ENCODE measurements around the gene PTPRU. TPM values are rescaled to one million over a fixed set of nuclear protein-coding genes. Genes with fewer than 3 reads are reported as not detected.

Gene PTPRU
- total RNA-seq, 1 experiment from 2014 or later, result 40.7 TPM

- H4K20me1 ChIP-seq (ENCODE audit: insufficient read depth), result no peaks in the 10 kb centered on the region
- no peak overlapping the region for H3K4me2 ChIP-seq (ENCODE audit: low read length)
These were observed 13.7 kb downstream of the PTPRU start for GRCh38 chr1:29249951-29250581.

GRCh38 chr1:29251164-29252124 lies 15.1 kb downstream of the PTPRU start:
- Histone ChIP-seq H3K27me3 (ENCODE audit: insufficient read depth, low read length) (no peaks in the 10 kb centered on the region), H3K9me2 (ENCODE audit: insufficient read depth) (no peaks in the 10 kb centered on the region), H4K20me1 (ENCODE audit: insufficient read depth) (no peaks in the 10 kb centered on the region), H2AFZ (ENCODE audit: low read depth, low read length, poor library complexity, severe bottlenecking) (no peak overlapping the region), H3K79me2 (ENCODE audit: insufficient read depth, low read length) (peaks cover 3% of the 10 kb centered on the region; the same call in 1 of the 2 replicates), H3K9me3 (ENCODE audit: control insufficient read depth in 1 of 2, insufficient read depth in 1 of 2, low read depth in 1 of 2, low read length in 2 of 2) (no peaks in the 10 kb centered on the region), H3K9ac (ENCODE audit: low read length) (no peak overlapping the region), H3K36me3 (ENCODE audit: control insufficient read depth in 1 of 2, insufficient read depth in 2 of 2, low read length in 2 of 2) (no peaks in the 10 kb centered on the region), H3K27ac (ENCODE audit: low read depth, low read length) (no peak overlapping the region), H3K4me1 (ENCODE audit: control insufficient read depth in 1 of 2, insufficient read depth in 2 of 2, low read length in 2 of 2) (peaks cover 8 to 9% of the 10 kb centered on the region in 2 experiments), H3K4me2 (ENCODE audit: low read length) (no peak overlapping the region), H3K4me3 (replicated peaks in 1 of 2; ENCODE audit: low read depth in 1 of 2, low read length in 2 of 2) (no peak overlapping the region)
- intact Hi-C loops (cut with micrococcal nuclease), result no loop called here
- ChIA-PET CTCF (no interaction called here), POLR2A (no interaction called here), RAD21 (ENCODE audit: low non-redundant PET in 1 of 2, low total read pairs in 2 of 2, uncharacterized antibody in 2 of 2, unreplicated experiment in 2 of 2) (no interaction called here)
- BruUV-seq (replicated peaks), result no TSS peak
- DNase-seq (ENCODE audit: low read depth, low spot score) (no peak), ATAC-seq (no peak)
- TF ChIP-seq EGR1 (IDR thresholded peaks at IDR 0.05; ENCODE audit: low read depth) (no peak), POLR2AphosphoS5 (IDR thresholded peaks at IDR 0.05; ENCODE audit: low read depth, low read length) (no peak), ZFX (IDR thresholded peaks at IDR 0.05) (no peak), SRF (IDR thresholded peaks at IDR 0.05; ENCODE audit: low read depth) (no peak), ELF1 (IDR thresholded peaks at IDR 0.05; ENCODE audit: borderline replicate concordance, low read depth) (no peak), RAD21 (IDR thresholded peaks at IDR 0.05; ENCODE audit: low read depth) (no peak), ZNF274 (IDR thresholded peaks at IDR 0.05; ENCODE audit: low read depth, low read length) (no peak), EZH2 (IDR thresholded peaks at IDR 0.05) (no peak), SIN3A (IDR thresholded peaks at IDR 0.05; ENCODE audit: low read depth) (no peak), SP1 (IDR thresholded peaks at IDR 0.05; ENCODE audit: low read depth) (no peak), CTCF (IDR thresholded peaks at IDR 0.05 in 2 of 3, conservative IDR thresholded peaks at IDR 0.05 in 1 of 3; ENCODE audit: borderline replicate concordance in 1 of 3, insufficient read depth in 1 of 3, low read depth in 2 of 3, low read length in 2 of 3) (no peak), CEBPB (IDR thresholded peaks at IDR 0.05; ENCODE audit: low read depth) (no peak)

More at GRCh38 chr1:29249951-29250581, 13.7 kb downstream of the PTPRU start:
- H3K9ac ChIP-seq (ENCODE audit: low read length), result no peak overlapping the region
- no peaks in the 10 kb centered on the region for H3K36me3 ChIP-seq (ENCODE audit: control insufficient read depth in 1 of 2, insufficient read depth in 2 of 2, low read length in 2 of 2)
- H3K4me1 ChIP-seq (ENCODE audit: control insufficient read depth in 1 of 2, insufficient read depth in 2 of 2, low read length in 2 of 2), result peaks cover 0 to 5% of the 10 kb centered on the region in 2 experiments; a peak in 1 of 4 replicates
- no peak overlapping the region for H2AFZ ChIP-seq (ENCODE audit: low read depth, low read length, poor library complexity, severe bottlenecking)
- no peak overlapping the region for H3K27ac ChIP-seq (ENCODE audit: low read depth, low read length)
- no peak overlapping the region for H3K4me3 ChIP-seq (replicated peaks in 1 of 2; ENCODE audit: low read depth in 1 of 2, low read length in 2 of 2)
- H3K79me2 ChIP-seq (ENCODE audit: insufficient read depth, low read length), result peaks cover 12% of the 10 kb centered on the region; the same call in 1 of the 2 replicates
- intact Hi-C loops (cut with micrococcal nuclease), result loop anchor here (5.0 to 10.0 kb wide), 2 partner anchors 95 to 167 kb away; no protein-coding TSS in a partner anchor
- no peaks in the 10 kb centered on the region for H3K27me3 ChIP-seq (ENCODE audit: insufficient read depth, low read length)
- no peak for ATAC-seq
- RAD21 ChIA-PET (ENCODE audit: low non-redundant PET in 1 of 2, low total read pairs in 2 of 2, uncharacterized antibody in 2 of 2, unreplicated experiment in 2 of 2), result no interaction called here
- no peak for TF ChIP-seq CEBPB (IDR thresholded peaks at IDR 0.05; ENCODE audit: low read depth)
- no peak for TF ChIP-seq EZH2 (IDR thresholded peaks at IDR 0.05)
- POLR2A ChIA-PET, result no interaction called here
- no peaks in the 10 kb centered on the region for H3K9me3 ChIP-seq (ENCODE audit: control insufficient read depth in 1 of 2, insufficient read depth in 1 of 2, low read depth in 1 of 2, low read length in 2 of 2)
- no TSS peak for BruUV-seq (replicated peaks)
- DNase-seq (ENCODE audit: low read depth, low spot score), result no peak
- CTCF ChIA-PET, result no interaction called here
- H3K9me2 ChIP-seq (ENCODE audit: insufficient read depth), result no peaks in the 10 kb centered on the region
